GM12872 (cell line): Measurements from ENCODE around the gene CENPN.

Experiments used
- CTCF ChIP-seq: IDR thresholded peaks from 3 replicates; pipeline ENCODE4 v1.5.1; 2011; ENCODE audit warnings: low read depth, mild to moderate bottlenecking, low read length, moderate library complexity; ENCODE audit not compliant: insufficient read depth

CENPN gene

GRCh38 chr16:80997964-80998620 lies 8.9 kb upstream of the CENPN start:
- TF ChIP-seq CTCF: no peak

- TF ChIP-seq CTCF: no peak
These were observed 6.1 kb upstream of the CENPN start for GRCh38 chr16:81000873-81001272.

GRCh38 chr16:81001330-81001729 lies 5.7 kb upstream of the CENPN start:
- no peak for TF ChIP-seq CTCF

- no peak for TF ChIP-seq CTCF
These were observed 4.0 kb upstream of the CENPN start for GRCh38 chr16:81003064-81003463.

GRCh38 chr16:81003610-81004460 lies 3.2 kb upstream of the CENPN start:
- TF ChIP-seq CTCF: no peak

GRCh38 chr16:81004646-81005353 lies 2.2 kb upstream of the CENPN start:
- peak; percentile 51 for TF ChIP-seq CTCF

- TF ChIP-seq CTCF: no peak
These were observed 1.3 kb upstream of the CENPN start for GRCh38 chr16:81005610-81006161.
